HCT116 (cell line): ENCODE data around the gene VTI1A. TPM values are rescaled to one million over a fixed set of nuclear protein-coding genes. Genes with fewer than 3 reads are reported as not detected.

Experiments used
- ATAC-seq: fragments of 200-7000 bp; cut with Tn5 transposase; 2 replicates; pipeline ENCODE4 v1.9.1; 2020; ENCODE audit warnings: mild to moderate bottlenecking, moderate library complexity
- BruUV-seq: library from RNA; stranded (reverse); fragments of 400-500 nt; replicated peaks from 2 replicates; lab custom pipeline; 2021; lab: Mats Ljungman, UMichigan
- CTCF ChIA-PET: fragments of 300-600 bp; sonication (Branson Sonifier 250); formaldehyde crosslinking; loops from one replicate; lab custom pipeline; 2021; ENCODE audit warnings: antibody characterized with exemption; lab: Charles Lee
- POLR2A ChIA-PET: fragments of 300-600, 350-600 bp; sonication (Branson Sonifier 250); formaldehyde crosslinking; loops from one replicate; lab custom pipeline; 2021; ENCODE audit warnings: antibody characterized with exemption; lab: Charles Lee
- RAD21 ChIA-PET, 2 experiments: fragments of 300-600 bp; sonication (Branson Sonifier 250); formaldehyde crosslinking; loops; one replicate each; lab custom pipeline; 2023; ENCODE audit warnings: low total read pairs in 2 of 2; ENCODE audit not compliant: uncharacterized antibody in 2 of 2, unreplicated experiment in 2 of 2, low non-redundant PET in 1 of 2; lab: Charles Lee
- DNase-seq: peaks from one replicate; pipeline ENCODE4 v3.0.0-alpha.2; 2010; ENCODE audit warnings: low read depth, low spot score
- H2AFZ ChIP-seq: fragments of 200-600 bp; shearing (Covaris generic), sonication (generic); 2 replicates; pipeline ENCODE4 v1.6.1; 2017; ENCODE audit warnings: low read depth, mixed run types, mixed read lengths, antibody characterized with exemption, low read length; ENCODE audit not compliant: poor library complexity, severe bottlenecking
- H3K27ac ChIP-seq: 2 replicates; pipeline ENCODE4 v1.5.1; 2012; ENCODE audit warnings: low read depth, low read length
- H3K27me3 ChIP-seq: fragments of 200-600 bp; sonication (generic); 2 replicates; pipeline ENCODE4 v1.6.1; 2016; ENCODE audit warnings: mixed run types, low read length, mixed read lengths; ENCODE audit not compliant: insufficient read depth
- H3K36me3 ChIP-seq, 2 experiments: fragments of 200-500 bp in 1 of 2; fragments of 200-600 bp in 1 of 2; sonication (Bioruptor generic) in 1 of 2; sonication (generic) in 1 of 2; 2 replicates each; pipeline versions ENCODE4 v1.5.1 to v1.6.1; 2014 to 2016; ENCODE audit warnings: low read length in 2 of 2, inconsistent platforms in 1 of 2, mixed read lengths in 1 of 2, mixed run types in 1 of 2; ENCODE audit not compliant: insufficient read depth in 2 of 2, control insufficient read depth in 1 of 2
- H3K4me1 ChIP-seq, 2 experiments: fragments of 200-600 bp in 1 of 2; sonication (generic) in 1 of 2; 2 replicates each; pipeline versions ENCODE4 v1.5.1 to v1.6.1; 2012 to 2017; ENCODE audit warnings: low read length in 2 of 2, inconsistent platforms in 1 of 2, mild to moderate bottlenecking in 1 of 2, mixed read lengths in 1 of 2, mixed run types in 1 of 2, moderate library complexity in 1 of 2; ENCODE audit not compliant: insufficient read depth in 2 of 2, control insufficient read depth in 1 of 2
- H3K4me2 ChIP-seq: fragments of 200-600 bp; sonication (generic); 2 replicates; pipeline ENCODE4 v1.6.1; 2017; ENCODE audit warnings: mixed run types, low read length, mixed read lengths
- H3K4me3 ChIP-seq, 2 experiments: fragments of 200-600 bp in 1 of 2; sonication (generic) in 1 of 2; replicated peaks in 1 of 2; 2 replicates each; pipeline ENCODE4 v1.5.1; 2011 to 2016; ENCODE audit warnings: low read length in 2 of 2, control low read depth in 1 of 2, low read depth in 1 of 2, mild to moderate bottlenecking in 1 of 2, mixed read lengths in 1 of 2, mixed run types in 1 of 2
- H3K79me2 ChIP-seq: fragments of 200-600 bp; sonication (generic); 2 replicates; pipeline ENCODE4 v1.6.1; 2017; ENCODE audit warnings: mild to moderate bottlenecking, mixed run types, low read length, moderate library complexity, mixed read lengths; ENCODE audit not compliant: insufficient read depth
- H3K9ac ChIP-seq: fragments of 200-600 bp; sonication (generic); 2 replicates; pipeline ENCODE4 v1.6.1; 2016; ENCODE audit warnings: low read length, mixed read lengths
- H3K9me2 ChIP-seq: fragments of 200-600 bp; sonication (generic), shearing (Covaris generic); 2 replicates; pipeline ENCODE4 v1.6.1; 2017; ENCODE audit warnings: mixed run types, mild to moderate bottlenecking, moderate library complexity; ENCODE audit not compliant: insufficient read depth
- H3K9me3 ChIP-seq, 2 experiments: fragments of 200-500 bp in 1 of 2; fragments of 200-600 bp in 1 of 2; sonication (Bioruptor generic) in 1 of 2; sonication (generic) in 1 of 2; 2 replicates each; pipeline ENCODE4 v1.6.1; 2014 to 2017; ENCODE audit warnings: low read length in 2 of 2, mixed read lengths in 2 of 2, inconsistent platforms in 1 of 2, low read depth in 1 of 2, mild to moderate bottlenecking in 1 of 2, mixed run types in 1 of 2, moderate library complexity in 1 of 2; ENCODE audit not compliant: control insufficient read depth in 1 of 2, insufficient read depth in 1 of 2
- H4K20me1 ChIP-seq: fragments of 200-600 bp; sonication (generic), shearing (Covaris generic); 2 replicates; pipeline ENCODE4 v1.6.1; 2017; ENCODE audit warnings: mixed run types, mild to moderate bottlenecking, moderate library complexity; ENCODE audit not compliant: insufficient read depth
- CEBPB ChIP-seq: IDR thresholded peaks from 2 replicates; pipeline ENCODE4 v1.6.1; 2012; ENCODE audit warnings: low read depth
- CTCF ChIP-seq, 3 experiments: fragments of 200-600 bp in 1 of 3; sonication (generic) in 1 of 3; IDR thresholded peaks in 2 of 3; conservative IDR thresholded peaks in 1 of 3; 2 replicates each; pipeline ENCODE4 v1.5.1; 2012 to 2017; ENCODE audit warnings: low read depth in 2 of 3, low read length in 2 of 3, antibody characterized with exemption in 1 of 3, borderline replicate concordance in 1 of 3, control low read depth in 1 of 3, mild to moderate bottlenecking in 1 of 3, mixed read lengths in 1 of 3, mixed run types in 1 of 3, moderate library complexity in 1 of 3; ENCODE audit not compliant: insufficient read depth in 1 of 3
- ELF1 ChIP-seq: IDR thresholded peaks from 2 replicates; pipeline ENCODE4 v1.6.1; 2012; ENCODE audit warnings: low read depth, borderline replicate concordance
- EZH2 ChIP-seq: fragments of 200-600 bp; sonication (generic); IDR thresholded peaks from 2 replicates; pipeline ENCODE4 v1.6.1; 2017; ENCODE audit warnings: antibody characterized with exemption, mixed run types
- EZH2phosphoT487 ChIP-seq: fragments of 200-600 bp; IDR thresholded peaks from 2 replicates; pipeline ENCODE4 v1.6.1; 2018; ENCODE audit warnings: antibody characterized with exemption, borderline replicate concordance
- FOSL1 ChIP-seq: IDR thresholded peaks from 2 replicates; pipeline ENCODE4 v1.6.1; 2012; ENCODE audit warnings: low read depth
- MAX ChIP-seq: IDR thresholded peaks from 2 replicates; pipeline ENCODE4 v1.6.1; 2012
- POLR2A ChIP-seq: IDR thresholded peaks from 2 replicates; pipeline ENCODE4 v1.7.0; 2011; ENCODE audit warnings: borderline replicate concordance; ENCODE audit not compliant: insufficient read depth, insufficient read length; ENCODE audit errors: extremely low read depth
- POLR2AphosphoS5 ChIP-seq: IDR thresholded peaks from 2 replicates; pipeline ENCODE4 v1.6.1; 2011; ENCODE audit warnings: mild to moderate bottlenecking, low read depth, low read length, moderate library complexity
- SIN3A ChIP-seq: IDR thresholded peaks from 2 replicates; pipeline ENCODE4 v1.6.1; 2012; ENCODE audit warnings: low read depth
- SP1 ChIP-seq: IDR thresholded peaks from 2 replicates; pipeline ENCODE4 v1.6.1; 2012; ENCODE audit warnings: low read depth
- SRF ChIP-seq: IDR thresholded peaks from 2 replicates; pipeline ENCODE4 v1.6.1; 2012; ENCODE audit warnings: low read depth
- TCF7L2 ChIP-seq: IDR thresholded peaks from 2 replicates; pipeline ENCODE4 v1.7.0; 2011; ENCODE audit warnings: borderline replicate concordance, inconsistent platforms; ENCODE audit not compliant: insufficient read depth, insufficient read length; ENCODE audit errors: extremely low read depth
- ZBTB33 ChIP-seq: IDR thresholded peaks from 2 replicates; pipeline ENCODE4 v1.6.1; 2011; ENCODE audit warnings: mild to moderate bottlenecking, low read length, moderate library complexity; ENCODE audit not compliant: insufficient replicate concordance; ENCODE audit errors: extremely low read depth
- ZFX ChIP-seq: fragments of 450-650 bp; IDR thresholded peaks from 2 replicates; pipeline ENCODE4 v1.6.1; 2017
- ZNF274 ChIP-seq: fragments of 200-500 bp; sonication (Bioruptor generic); IDR thresholded peaks from 2 replicates; pipeline ENCODE4 v1.6.1; 2014; ENCODE audit warnings: mild to moderate bottlenecking, low read depth, low read length, inconsistent platforms
- intact Hi-C: fragments of 100-400 bp; cut with micrococcal nuclease; formaldehyde crosslinking; loops from 2 replicates; pipeline ENCODE4 v1.10.0; 2022
- total RNA-seq: library from RNA; stranded (reverse); gene quantifications from one replicate; pipeline ENCODE4 v1.2.1, GENCODE V29; 2021; ENCODE audit not compliant: unreplicated experiment

VTI1A gene
- total RNA-seq, 1 experiment from 2014 or later, result 80.7 TPM

- Histone ChIP-seq H3K9ac (no peak overlapping the region), H3K36me3 (peaks cover 0 to 15% of the 10 kb centered on the region in 2 experiments; a peak in 2 of 4 replicates), H3K4me3 (no peak overlapping the region), H3K9me3 (no peaks in the 10 kb centered on the region), H3K79me2 (no peaks in the 10 kb centered on the region), H3K9me2 (no peaks in the 10 kb centered on the region), H3K4me1 (0 out of 4 replicates have a peak, but pooled peaks cover 0 to 3% of the 10 kb centered on the region in 2 experiments), H3K27me3 (no peaks in the 10 kb centered on the region), H3K27ac (no peak overlapping the region), H4K20me1 (no peaks in the 10 kb centered on the region), H3K4me2 (no peak overlapping the region), H2AFZ (no peak overlapping the region)
- no peak for TF ChIP-seq TCF7L2
- TF ChIP-seq CEBPB, result no peak
- no peak for TF ChIP-seq SP1
- no peak for TF ChIP-seq ZBTB33
- TF ChIP-seq ELF1, result no peak
- no peak for TF ChIP-seq POLR2AphosphoS5
- no peak for TF ChIP-seq MAX
- TF ChIP-seq CTCF (IDR thresholded peaks at IDR 0.05 in 2 of 3, conservative IDR thresholded peaks at IDR 0.05 in 1 of 3; ENCODE audit: borderline replicate concordance in 1 of 3, insufficient read depth in 1 of 3, low read depth in 2 of 3, low read length in 2 of 3), result no peak
- TF ChIP-seq SRF, result no peak
- TF ChIP-seq ZFX, result no peak
- no peak for TF ChIP-seq ZNF274
- no peak for TF ChIP-seq SIN3A
- no peak for TF ChIP-seq POLR2A
- TF ChIP-seq EZH2phosphoT487, result no peak
- no peak for TF ChIP-seq FOSL1
- TF ChIP-seq EZH2, result no peak
- DNase-seq (no peak), ATAC-seq (no peak)
- RAD21 ChIA-PET, result no interaction called here
- CTCF ChIA-PET, result no interaction called here
- POLR2A ChIA-PET, result no interaction called here
- intact Hi-C loops, result no loop called here
- BruUV-seq, result no TSS peak
Measured at GRCh38 chr10:112675560-112676083, 228.6 kb downstream of the VTI1A start.
